Astrocyte (in vitro differentiated cells and primary cell): ENCODE data around the gene TRIM52.

Experiments
- CTCF ChIP-seq: IDR thresholded peaks from 2 replicates; pipeline ENCODE4 v1.5.1; 2011; ENCODE audit warnings: low read depth, mild to moderate bottlenecking, inconsistent platforms, low read length, moderate library complexity; ENCODE audit not compliant: insufficient read depth
- EZH2 ChIP-seq: IDR thresholded peaks from 2 replicates; pipeline ENCODE4 v1.6.1; 2012; ENCODE audit warnings: mild to moderate bottlenecking, low read length, inconsistent platforms; ENCODE audit not compliant: insufficient read depth

DNA sequence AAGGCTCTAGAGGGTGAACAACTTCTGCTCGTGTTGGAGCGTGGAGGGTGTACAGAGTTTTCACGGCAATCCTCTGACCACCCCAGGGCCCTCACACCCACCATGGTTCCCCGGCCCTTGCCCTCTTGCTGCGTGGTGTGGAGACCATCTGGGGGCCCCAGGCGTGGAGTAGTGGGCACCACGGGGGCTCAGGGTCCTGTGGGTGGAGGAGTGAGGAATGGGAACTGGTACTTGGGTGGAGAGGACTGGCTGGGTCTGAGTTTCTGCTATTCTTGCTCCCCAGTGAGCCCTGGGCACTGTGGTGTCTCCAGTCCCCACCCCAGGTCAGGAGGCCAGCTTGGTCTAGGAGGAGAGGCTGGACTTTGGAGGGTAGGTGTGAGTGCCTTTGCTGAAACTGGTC, 21.9 kb upstream of the TRIM52 start:
- TF ChIP-seq EZH2 = no peak
- TF ChIP-seq CTCF = no peak
